ENCODE results near the gene OSBP2.
"Not testable (repeated sequence)": the region's sequence is repeated elsewhere in the genome, so short reads cannot be mapped to it uniquely, and the experiment has no call there.

The OSBP2 gene

DNA sequence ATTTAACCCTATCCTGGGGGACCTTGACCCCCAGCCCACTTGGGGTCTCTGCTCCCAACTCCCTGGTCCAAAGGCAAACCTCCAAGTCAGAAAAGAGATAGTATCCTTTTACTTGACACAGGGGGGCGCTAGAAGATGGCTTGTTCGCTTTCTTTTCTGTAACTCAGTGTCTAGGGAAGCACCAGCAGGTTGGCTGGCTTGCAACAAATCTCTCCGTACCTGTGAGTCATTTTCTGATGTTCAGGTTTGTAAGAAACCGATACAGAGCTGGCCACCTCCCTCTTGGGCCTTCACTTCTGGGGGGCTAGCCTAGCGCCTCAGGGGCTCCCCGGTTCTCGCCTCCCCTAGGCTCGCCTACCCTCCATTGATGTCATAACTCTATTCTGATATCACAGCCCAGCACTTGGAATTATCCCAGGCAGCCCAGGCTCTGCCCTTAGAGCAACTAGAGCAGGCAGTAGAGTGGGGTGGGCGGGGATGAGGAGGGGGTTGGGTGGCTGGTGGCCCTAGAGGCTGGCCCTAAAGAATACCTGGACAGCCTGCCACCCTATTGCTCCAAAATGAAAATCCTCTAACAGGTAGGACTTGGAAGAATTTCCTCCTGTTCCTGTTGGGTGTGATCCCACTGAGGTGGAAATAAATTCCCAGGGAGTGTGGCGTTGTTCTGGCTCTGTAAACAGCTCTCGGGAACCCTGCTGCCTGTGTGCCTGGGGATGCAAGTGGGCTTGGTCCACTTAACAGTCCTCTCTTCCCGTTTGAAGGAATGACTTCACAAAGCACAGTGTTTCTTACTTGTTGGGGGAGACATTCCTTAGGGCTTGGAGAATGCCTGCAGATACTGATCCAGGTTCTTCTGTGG lies 69.4 kb downstream of the OSBP2 start:
- peak; percentile 17 for DNase-seq (ENCODE audit: low read depth)

DNA sequence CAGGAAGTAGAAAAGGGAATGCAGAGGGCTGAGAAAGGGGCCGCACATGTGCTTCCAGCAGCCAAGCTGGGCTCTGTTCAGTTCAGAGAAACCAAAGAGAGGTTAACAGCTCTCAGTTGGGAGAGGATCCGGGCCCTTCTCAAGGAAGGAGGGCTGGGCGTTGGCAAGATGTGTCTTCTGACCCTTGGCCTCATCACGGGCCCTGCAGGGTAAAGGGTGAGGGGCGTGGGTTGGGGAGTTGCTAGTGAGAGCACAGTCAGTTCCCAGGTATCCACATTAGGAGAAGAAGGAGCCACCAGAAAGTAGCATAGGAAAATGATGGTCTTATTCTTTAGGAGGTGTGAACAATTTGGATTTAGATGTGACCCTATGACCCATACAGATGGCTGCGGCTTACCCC lies 73.0 kb downstream of the OSBP2 start:
- no peak for DNase-seq (ENCODE audit: low read depth)

DNA sequence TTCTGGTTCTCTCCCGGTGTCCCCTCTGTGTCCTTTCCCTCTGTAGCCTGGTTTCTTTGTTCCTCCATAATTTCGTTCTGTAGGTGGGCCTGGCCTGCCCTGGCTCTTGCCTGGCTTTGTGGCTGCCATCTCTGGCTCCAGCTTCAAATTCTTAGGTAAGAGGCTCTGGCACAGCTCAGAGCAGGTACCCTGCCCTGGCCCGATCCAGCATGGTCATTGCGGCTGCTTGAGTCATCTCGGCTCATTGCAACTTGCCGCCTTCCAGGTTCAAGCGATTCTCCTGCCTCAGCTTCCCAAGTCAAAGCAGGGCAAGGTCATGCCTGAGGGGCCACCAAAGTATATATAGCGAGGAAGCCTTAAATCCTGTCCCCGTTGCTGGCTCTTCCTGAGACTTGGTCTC lies 76.0 kb downstream of the OSBP2 start:
- no peak for DNase-seq (ENCODE audit: low read depth)

DNA sequence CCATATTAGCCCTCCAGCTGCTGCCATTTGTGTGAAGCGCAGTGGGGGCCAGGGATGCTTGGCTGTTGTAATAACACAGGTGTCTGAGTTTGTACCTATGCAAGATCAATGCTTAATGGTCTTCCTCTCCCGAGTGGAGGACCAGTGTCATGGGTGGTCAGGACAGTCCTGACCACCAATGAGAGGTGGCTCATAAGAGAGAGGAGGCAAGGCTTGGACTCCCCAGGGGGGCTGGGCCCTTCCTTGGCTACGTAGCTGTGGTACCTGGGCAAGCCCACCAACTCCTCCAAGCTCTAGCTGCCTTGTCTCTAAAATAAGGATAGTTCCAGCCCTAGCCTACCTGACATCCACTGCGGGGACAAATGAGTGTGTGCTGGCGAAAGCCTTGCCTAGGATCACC lies 79.2 kb downstream of the OSBP2 start:
- DNase-seq (ENCODE audit: low read depth): no peak

DNA sequence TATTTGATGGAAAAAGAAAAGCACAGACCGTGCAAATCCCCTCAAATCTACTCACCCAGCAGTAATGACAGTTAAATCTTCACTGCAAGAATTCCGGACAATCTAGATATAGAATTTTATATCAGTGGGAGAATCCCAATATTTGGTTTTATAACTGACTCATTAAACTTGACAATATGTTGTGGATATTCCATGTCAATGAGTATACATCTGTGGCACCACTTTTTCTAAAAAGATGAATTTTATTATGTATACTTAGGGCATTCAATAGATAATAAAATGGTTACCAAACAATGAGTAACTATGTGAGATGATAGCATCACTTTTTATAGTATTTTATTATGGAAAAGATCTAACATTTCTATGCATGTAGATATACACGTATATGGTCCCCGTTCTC lies 79.9 kb downstream of the OSBP2 start:
- no peak for DNase-seq (ENCODE audit: low read depth)

DNA sequence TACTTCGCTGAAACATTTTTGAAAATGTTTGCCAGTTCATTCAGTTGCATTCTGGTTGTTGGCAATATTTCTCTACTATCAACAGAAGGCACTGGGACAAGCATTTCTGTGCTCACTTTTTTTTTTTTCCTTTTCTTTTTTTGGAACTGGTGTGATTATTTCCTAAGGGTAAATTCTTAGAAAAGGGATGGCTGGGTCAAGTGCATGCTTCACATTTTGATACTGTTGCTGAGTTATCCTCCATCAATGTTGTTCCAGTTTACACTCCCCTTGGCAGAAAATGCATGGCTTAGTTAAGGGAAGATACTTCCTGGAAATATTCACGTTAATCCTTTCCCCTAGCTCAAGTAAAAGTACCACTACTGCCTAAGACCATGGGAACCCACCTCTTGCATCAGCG lies 81.8 kb downstream of the OSBP2 start:
- no peak for DNase-seq (ENCODE audit: low read depth)

DNA sequence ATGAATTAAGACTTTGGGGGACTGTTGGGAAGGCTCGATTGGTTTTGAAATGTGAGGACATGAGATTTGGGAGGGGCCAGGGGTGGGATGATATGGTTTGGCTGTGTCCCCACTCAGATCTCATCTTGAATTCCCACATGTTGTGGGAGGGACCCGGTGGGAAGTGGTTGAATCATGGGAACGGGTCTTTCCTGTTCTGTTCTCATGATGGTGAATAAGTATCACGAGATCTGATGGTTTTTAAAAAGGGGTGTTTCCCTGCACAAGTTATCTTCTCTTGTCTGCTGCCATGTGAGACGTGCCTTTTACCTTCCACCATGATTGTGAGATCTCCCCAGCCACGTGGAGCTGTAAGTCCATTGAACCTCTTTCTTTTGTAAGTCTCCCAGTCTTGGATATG lies 82.5 kb downstream of the OSBP2 start:
- not testable (repeated sequence) for DNase-seq (ENCODE audit: low read depth)

DNA sequence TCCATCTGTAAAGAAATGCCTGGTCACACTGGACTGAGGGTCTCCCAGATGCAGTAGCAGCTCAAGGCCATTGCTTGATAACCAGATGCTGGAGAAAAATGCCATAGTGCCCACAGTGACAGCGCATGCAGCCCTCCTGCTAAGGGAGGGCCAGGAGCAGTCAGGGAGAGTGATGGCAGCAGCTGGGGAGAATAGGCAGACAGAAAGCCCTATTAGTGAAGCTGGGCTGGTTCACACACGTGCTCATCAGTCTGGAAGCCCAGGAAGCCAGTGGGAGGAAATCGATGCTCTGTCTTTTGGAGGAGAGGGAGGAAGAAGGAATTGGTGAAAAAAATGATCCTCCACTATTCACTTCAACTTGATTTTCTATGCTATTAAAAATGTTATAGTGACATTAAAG lies 82.9 kb downstream of the OSBP2 start:
- DNase-seq (ENCODE audit: low read depth): no peak

DNA sequence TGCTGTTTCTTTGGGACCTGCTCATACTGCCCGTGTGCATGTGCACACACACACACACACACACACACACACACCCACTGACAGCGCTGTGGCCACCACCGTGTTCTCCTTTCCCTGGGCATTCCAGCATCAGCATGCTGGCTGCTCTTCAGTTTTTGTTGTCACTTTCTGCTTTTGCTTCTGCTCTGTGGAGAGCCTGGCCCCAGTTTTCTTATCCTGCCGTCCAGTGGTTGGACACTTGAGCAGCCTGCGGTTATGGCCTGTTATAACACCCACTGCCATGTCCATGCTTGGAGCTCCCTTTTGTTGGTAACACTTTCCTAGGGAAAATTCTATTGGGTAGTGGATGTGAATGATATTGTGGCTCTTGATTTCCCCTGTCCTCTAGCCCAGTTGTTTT lies 83.6 kb downstream of the OSBP2 start:
- no peak for DNase-seq (ENCODE audit: low read depth)

DNA sequence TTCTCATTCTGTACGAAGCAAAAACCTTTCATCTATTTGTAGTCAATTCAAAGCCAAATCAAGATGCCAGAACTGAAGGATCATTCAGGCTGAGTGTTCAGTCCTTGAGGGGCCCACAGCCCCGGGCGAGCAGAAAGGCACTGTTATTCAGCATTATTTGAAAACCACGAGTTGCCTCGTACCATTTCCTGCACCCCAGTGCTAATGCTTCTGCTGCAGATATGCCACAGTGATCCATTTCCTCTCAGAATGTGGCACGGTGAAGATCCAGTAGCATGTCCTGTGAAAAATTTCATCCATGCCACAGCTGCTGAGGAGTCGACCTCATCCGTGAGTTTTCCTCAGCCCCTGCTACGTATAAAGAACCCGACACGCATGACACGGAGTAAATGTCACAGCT lies 85.4 kb downstream of the OSBP2 start:
- no peak for DNase-seq (ENCODE audit: low read depth)

DNA sequence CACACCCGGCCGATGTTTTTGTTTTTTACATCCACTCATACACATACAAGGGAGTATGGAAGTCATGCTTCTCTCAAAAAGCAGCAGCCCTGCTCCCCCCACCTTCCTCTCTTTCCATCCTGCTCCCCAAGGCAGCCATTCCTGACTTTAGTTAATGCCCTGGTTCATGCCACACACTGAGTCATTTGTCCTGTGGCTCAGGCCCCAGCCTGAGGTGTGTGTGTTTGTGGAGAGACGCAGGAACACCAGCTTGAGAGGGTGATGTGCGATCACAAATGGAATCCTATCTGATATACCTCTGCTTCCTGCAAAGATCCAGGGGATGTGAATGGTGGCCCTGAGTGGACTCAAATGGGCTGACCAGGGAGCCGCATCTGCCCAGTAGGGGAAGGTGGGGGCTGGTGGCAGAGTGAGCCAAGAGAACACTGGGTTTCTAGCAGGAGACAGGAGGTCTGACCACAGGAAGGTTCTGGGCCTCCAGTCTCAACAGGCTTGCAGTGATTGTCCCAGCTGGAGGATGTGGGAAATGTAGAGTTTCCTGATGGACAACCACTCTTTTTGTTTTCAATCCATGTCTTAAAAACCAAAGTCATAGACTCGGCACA lies 86.7 kb downstream of the OSBP2 start:
- no peak for DNase-seq (ENCODE audit: low read depth)

DNA sequence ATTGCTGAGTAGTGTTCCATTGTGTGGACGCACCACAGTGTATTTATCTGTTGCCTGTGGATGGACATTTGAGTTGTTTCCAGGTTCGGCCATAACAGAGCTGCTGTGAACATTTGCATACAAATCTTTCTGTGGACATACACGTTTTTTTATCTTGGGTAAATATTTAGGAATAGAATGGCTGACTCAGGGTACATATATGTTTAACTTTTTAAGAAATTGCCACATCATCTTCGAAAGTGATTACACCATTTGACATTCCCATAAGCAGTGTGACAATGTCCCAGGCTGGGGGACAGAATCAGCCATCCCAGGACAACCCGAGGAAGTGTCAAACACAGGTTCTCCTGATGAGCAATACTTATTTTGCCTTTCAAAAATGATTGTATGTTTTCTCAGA lies 87.9 kb downstream of the OSBP2 start:
- no peak for DNase-seq (ENCODE audit: low read depth)

DNA sequence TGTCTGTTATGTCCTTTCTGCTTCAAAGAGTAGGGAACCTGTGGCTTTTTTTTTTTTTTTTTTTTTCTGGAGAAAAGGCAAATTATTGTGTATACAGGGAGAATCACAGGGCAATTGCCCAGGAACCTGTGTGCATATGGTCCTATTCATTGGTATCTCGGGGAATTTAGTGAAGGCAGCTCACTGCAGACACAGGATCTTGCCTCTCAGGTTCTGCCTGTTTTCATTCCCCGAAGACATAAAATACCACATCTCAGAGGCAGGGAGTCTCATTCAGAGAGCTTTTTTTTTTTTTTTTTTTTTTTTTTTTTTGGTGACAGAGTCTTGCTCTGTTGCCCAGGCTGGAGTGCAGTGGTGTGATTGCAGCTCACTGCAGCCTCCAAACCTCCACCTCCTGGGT lies 88.3 kb downstream of the OSBP2 start:
- no peak for DNase-seq (ENCODE audit: low read depth)

DNA sequence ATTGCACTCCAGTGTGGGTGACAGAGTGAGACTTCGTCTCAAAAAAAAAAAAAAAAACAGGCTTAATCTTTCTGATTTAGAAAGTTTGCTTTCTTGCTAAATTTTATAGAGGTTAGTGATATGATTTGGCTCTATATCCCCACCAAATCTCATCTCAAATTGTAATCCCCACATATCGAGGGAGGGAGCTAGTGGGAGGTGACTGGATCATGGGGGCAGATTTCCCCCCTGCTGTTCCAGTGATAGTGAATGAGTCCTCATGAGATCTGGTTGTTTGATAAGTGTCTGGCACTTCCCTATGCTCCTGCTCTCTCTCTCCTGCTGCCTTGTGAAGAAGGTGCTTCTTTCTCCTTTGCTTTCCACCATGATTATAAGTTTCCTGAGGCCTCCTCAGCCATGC lies 90.9 kb downstream of the OSBP2 start:
- no peak for DNase-seq (ENCODE audit: low read depth)

DNA sequence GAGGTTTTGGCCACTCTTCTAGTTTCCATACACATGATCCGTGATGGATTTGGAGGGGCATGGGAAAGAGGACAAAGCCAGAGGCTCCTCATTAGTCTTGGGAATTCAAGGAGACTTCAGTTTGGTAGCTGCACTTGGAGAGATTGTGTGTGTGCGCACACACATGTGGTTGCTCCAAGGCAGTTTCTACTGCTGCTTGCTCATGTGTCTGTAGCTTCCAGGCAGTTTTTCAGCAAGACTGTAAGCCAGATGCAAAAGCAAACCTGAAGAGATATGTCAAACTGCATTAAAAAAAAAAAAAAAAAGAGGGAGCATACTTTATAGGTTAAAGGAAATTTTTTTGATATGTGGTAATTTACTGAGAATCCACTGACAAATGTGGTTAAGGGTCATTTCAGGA lies 95.7 kb downstream of the OSBP2 start:
- DNase-seq (ENCODE audit: low read depth): no peak

DNA sequence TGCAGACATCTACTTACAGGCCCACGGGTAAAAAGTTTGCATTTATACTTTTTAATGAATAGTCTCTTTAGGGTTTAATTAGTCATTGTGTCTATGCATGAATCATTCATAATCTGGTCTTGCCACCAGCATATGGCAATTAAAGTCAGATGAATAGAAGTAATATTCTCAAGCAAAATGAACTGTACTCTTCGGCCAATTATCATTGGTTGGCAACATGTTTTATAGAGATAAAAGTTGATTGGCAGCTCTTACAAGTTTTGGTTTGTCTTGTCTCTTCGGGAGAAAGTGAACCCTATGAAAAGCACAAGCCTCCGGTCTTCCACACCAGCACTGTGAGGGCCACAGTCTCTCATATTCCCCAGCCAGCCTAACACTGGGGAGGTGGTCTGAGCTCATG lies 97.8 kb downstream of the OSBP2 start:
- no peak for DNase-seq (ENCODE audit: low read depth)

DNA sequence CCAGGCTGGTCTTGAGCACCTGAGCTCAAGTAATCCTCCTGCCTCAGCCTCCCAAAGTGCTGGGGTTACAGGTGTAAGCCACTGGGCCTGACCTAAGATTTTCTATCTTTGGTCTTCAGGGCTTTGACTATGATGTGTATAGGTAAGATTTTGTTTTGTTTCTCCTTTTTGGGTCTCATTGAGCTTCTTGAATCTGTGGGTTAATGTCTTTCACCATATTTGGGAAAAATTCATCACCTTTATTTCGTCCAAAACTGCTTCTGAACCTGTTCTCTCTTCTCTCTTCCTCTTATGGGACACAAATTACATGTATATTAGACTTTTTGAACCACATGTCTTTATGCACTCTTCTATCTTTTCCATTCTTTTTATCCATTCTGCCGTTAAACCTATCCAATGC lies 100.4 kb downstream of the OSBP2 start:
- DNase-seq (ENCODE audit: low read depth): no peak

DNA sequence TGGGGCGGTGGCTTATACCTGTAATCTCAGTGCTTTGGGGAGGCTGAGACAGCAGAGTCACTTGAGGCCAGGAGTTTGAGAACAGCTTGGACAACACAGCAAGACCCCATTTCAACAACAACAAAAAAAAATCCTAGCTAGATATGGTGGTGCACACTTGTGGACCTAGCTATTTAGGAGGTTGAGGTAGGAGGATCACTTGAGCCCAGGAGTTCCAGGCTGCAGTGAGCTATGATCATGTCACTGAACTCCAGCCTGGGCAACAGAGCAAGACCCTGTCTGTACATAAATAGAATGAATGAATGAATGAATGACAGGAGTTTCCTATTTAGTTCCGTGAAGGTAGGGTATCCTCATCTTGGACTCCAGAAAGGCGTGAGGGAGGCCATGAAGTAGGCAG lies 107.0 kb downstream of the OSBP2 start:
- no peak for DNase-seq (ENCODE audit: low read depth)

DNA sequence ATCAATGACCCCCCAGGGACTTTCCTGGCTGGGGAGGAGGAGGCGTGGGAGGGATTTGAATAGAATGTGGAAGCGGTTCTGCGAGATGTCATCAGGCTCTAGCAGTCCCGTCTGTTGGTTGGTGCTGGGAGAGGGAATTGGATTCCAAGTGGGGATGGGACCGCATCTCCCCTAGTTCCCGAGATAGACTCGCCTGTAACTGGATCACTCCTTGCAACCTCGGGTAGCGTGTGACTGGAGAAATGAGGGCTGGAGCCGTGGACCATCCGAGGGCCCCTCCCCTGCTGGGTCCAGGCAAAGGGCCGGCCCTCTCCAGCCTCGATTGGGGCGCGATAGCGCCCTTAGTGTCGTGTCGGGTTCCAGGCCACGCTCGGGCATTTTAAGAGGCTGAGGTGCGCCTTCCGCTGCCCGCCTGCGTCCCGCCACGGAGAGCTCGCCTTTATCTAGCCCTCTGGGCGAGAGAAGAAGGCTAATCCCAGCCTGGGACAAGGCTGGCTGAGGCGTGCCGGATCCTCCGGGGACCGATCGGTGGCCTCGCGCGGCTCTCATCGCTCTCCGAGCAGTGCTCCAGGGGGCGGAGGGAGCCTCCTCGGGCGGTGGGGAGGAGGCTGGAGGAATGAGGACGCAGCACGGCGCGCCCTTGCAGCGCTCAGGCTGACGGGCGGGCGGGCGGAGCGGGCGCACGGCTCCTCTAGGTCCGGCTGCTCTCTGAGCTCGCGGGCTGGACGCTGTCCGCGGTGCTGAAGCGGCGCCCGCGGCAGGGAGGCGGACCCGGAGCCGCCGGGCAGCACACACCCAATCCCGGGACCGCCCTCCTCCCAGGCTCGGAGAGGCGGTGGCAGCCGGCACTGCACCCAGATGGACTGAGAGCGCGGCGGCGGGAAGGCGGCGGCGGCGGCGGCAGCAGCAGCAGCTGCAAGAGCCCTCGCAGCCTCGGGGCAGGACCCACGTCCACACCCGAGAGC lies 107.8 kb downstream of the OSBP2 start:
- peak; percentile 37 for DNase-seq (ENCODE audit: low read depth)

DNA sequence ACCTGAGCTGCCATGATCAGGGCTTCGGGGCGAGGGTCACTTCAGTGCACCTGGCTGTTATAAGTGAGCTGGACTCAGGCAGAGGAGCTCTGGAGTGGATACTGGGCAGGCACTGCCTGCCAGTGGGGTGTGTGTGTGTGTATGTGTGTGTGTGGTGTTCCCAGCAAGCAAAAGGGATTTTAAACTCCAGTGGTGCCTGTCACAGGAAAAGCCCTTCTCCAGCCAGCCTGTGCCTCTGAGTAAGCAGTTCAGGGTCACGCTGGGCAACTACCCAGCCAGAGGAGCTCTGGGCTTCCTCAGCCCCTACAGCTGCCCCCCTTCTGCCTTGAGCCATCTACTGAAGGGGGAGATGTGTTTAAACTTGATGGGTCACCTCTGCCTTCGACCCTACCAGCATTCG lies 109.0 kb downstream of the OSBP2 start:
- no peak for DNase-seq (ENCODE audit: low read depth)

DNA sequence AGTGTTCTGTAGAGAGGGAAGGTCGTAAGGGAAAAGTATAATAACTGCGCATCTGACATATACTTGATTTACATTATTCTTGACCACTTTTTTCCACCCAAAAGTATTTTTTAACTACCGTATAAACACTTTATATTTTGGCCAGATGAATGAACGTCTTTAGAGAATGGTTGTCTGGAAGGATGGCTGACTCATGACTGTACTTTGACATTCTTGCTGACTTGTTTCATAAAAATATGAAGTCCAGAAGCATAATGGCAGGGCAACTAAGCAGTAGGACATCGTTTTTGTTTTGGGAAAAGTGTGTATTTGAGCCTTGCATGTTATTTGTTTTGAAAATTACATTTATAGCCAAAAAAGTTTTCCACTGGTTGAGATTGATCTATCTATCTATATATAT lies 110.0 kb downstream of the OSBP2 start:
- no peak for DNase-seq (ENCODE audit: low read depth)

DNA sequence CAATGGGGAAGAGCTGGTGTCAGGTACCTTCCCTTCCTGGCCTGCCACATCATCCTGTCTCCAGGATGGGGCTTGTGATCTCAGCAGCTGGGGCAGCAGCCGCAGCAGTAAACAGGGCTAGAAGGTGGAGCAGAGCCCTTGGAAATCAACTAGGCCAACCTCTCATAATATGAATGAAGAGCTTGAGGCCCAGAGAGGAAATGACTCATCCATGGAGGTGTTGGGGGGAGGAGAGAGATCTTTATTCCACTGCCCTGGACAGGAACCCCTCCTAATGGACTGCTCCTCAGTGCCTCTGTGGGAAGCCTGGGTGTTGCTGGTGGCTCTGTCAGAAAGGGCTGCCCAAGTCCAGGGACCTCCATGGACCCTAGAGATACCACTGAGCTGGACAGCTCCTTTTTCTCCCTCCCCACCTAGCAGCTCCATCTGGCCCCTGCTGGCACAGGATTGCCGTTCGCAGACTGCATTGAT lies 111.8 kb downstream of the OSBP2 start:
- DNase-seq (ENCODE audit: low read depth): no peak

DNA sequence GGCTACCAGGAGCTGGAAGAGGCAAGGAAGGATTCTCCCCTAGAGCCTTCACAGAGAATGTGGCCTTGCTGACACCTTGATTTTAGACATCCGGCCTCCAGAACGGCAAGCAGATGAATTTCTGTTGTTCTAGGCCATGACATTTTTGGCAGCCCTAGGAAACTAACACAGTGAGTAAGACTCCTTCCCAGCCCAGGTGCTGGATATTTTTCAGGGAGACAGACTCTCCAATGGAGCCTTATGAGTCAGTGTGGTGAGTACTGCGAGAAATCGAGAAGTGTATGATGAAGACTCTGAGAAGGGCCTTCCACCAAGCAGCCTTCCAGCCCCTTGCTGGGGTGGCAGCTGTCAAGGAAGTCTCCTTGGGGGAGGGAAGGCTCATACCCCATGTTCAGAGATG lies 114.4 kb downstream of the OSBP2 start:
- no peak for DNase-seq (ENCODE audit: low read depth)
